GM19238 (cell line): ENCODE data around the gene PCDHGA3.
"Not testable (repeated sequence)": the region's sequence is repeated elsewhere in the genome, so short reads cannot be mapped to it uniquely, and the experiment has no call there.

Experiments used
- DNase-seq: peaks from one replicate; pipeline ENCODE4 v3.0.0; 2011; ENCODE audit warnings: low spot score; ENCODE audit not compliant: insufficient read length

PCDHGA3 gene

GRCh38 chr5:141382469-141383294 is 39.1 kb downstream of the PCDHGA3 start, which contains the start of gene PCDHGA7:
PCDHGA7 (plus strand) TSS chr5:141382742; CDS start chr5:141382900, 158 bp downstream.
- DNase-seq = no peak

DNA sequence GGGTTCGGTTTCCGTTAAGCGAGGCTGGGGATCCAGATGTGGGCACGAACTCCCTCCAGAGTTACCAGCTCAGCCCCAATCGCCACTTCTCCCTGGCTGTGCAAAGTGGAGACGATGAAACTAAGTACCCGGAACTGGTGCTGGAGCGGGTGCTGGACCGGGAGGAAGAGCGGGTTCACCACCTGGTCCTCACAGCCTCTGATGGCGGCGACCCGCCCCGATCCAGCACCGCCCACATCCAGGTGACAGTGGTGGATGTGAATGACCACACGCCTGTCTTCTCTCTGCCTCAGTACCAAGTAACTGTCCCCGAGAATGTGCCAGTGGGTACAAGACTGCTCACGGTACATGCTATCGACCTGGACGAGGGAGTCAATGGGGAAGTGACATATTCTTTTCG is 39.7 kb downstream of the PCDHGA3 start:
- DNase-seq = no peak

GRCh38 chr5:141384471-141385267 is 41.0 kb downstream of the PCDHGA3 start:
- no peak for DNase-seq

DNA sequence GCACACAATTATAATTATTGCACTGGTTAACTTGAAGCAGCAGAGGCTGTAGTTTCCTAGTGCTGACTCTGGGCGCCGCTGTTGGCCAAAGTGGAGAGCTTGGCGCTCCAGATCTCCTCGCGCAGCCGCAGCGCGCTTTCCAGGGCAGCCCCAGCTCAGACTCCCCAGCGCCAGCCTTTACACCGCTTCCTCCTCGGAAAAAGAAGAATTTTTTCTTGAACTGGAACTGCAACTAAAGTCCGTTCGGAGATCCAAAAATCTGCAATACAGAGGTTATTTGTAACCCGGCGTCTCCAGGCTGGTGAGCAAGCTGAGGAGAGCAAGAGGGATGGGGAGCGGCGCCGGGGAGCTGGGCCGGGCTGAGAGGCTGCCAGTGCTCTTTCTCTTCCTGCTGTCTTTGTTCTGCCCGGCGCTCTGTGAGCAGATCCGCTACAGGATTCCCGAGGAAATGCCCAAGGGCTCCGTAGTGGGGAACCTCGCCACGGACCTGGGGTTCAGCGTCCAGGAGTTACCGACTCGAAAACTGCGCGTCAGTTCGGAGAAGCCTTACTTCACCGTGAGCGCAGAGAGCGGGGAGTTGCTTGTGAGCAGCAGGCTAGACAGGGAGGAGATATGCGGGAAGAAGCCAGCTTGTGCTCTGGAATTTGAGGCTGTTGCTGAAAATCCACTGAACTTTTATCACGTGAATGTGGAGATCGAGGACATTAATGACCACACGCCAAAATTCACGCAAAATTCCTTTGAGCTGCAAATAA is 44.1 kb downstream of the PCDHGA3 start, which contains the start of gene PCDHGB4:
Gene PCDHGB4 (plus strand): TSS at position 142 of the 755 bp plus-strand sequence. CDS start 187 bp downstream, at position 329.
- DNase-seq = not testable (repeated sequence)

DNA sequence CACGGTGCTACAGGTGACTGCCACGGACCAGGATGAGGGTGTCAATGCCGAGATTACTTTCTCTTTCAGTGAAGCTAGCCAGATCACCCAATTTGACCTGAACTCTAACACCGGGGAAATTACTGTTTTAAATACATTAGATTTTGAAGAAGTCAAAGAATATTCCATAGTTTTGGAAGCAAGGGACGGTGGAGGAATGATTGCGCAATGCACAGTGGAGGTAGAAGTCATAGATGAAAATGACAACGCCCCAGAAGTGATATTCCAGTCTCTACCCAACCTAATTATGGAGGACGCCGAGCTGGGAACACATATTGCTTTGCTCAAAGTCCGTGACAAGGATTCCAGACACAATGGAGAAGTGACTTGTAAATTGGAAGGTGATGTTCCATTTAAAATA is 45.0 kb downstream of the PCDHGA3 start:
- DNase-seq = no peak

- no peak for DNase-seq
These were observed 45.8 kb downstream of the PCDHGA3 start for GRCh38 chr5:141389153-141390042.

- no peak for DNase-seq
These were observed 49.0 kb downstream of the PCDHGA3 start, which contains the start of gene PCDHGA8 for GRCh38 chr5:141392429-141393198. PCDHGA8 (plus strand) TSS chr5:141392633; CDS start chr5:141392814, 181 bp downstream.

DNA sequence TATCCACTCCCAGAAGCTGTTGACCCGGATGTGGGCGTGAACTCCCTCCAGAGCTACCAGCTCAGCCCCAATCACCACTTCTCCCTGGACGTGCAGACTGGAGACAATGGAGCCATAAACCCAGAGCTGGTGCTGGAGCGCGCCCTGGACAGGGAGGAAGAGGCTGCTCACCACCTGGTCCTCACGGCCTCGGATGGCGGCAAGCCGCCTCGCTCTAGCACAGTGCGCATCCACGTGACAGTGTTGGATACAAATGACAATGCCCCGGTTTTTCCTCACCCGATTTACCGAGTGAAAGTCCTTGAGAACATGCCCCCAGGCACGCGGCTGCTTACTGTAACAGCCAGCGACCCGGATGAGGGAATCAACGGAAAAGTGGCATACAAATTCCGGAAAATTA is 49.6 kb downstream of the PCDHGA3 start:
- DNase-seq = no peak

- DNase-seq = not testable (repeated sequence)
These were observed 51.0 kb downstream of the PCDHGA3 start for GRCh38 chr5:141394401-141395187.
